HepG2 (cell line): ENCODE results near the gene TTC38.

Source experiments
- BRCA1 ChIP-seq: sonication (generic); formaldehyde crosslinking; IDR thresholded peaks from 2 replicates; pipeline ENCODE4 v1.4.0; 2020; ENCODE audit warnings: missing genetic modification reagents
- SKI ChIP-seq: fragments of 450-650 bp; IDR thresholded peaks from one replicate; pipeline ENCODE4 v1.6.1; 2018; ENCODE audit warnings: mild to moderate bottlenecking; ENCODE audit not compliant: partially characterized antibody
- ZNF260 ChIP-seq: sonication (generic); formaldehyde crosslinking; IDR thresholded peaks from 2 replicates; pipeline ENCODE4 v1.4.0; 2020; ENCODE audit warnings: missing genetic modification reagents, low read depth, mild to moderate bottlenecking, borderline replicate concordance

DNA sequence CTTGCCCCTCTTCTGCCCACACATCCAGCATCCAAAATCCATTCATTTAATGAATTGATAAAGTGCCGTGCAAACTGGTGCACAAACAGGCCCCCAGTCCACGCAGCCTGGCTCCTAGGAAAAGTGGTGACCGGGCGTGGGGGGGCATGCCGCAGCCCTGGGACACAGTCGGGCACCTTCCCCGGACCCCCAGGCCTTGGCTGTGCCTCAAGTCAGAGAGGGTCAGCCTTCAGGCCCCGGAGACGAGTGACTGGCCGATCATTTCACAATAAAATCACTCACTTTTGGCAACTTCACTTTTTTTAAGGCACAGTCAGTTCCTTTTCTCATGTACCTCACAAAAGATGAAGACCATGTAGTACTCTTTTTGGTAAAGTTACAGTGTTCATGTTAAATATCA, 25.7 kb upstream of the TTC38 start:
- no peak for TF ChIP-seq BRCA1 (CRISPR knock-in tag)
- no peak for TF ChIP-seq ZNF260 (CRISPR knock-in tag)
- no peak for TF ChIP-seq SKI
